ENCODE measurements around the gene SDHB. TPM values are rescaled to one million over a fixed set of nuclear protein-coding genes. Genes with fewer than 3 reads are reported as not detected.

The SDHB gene
- total and polyA plus RNA-seq, 2 of the 13 experiments (the other 11 are each of a cell fraction or from before 2014, with no cell fraction given), result 136 to 142 TPM

DNA sequence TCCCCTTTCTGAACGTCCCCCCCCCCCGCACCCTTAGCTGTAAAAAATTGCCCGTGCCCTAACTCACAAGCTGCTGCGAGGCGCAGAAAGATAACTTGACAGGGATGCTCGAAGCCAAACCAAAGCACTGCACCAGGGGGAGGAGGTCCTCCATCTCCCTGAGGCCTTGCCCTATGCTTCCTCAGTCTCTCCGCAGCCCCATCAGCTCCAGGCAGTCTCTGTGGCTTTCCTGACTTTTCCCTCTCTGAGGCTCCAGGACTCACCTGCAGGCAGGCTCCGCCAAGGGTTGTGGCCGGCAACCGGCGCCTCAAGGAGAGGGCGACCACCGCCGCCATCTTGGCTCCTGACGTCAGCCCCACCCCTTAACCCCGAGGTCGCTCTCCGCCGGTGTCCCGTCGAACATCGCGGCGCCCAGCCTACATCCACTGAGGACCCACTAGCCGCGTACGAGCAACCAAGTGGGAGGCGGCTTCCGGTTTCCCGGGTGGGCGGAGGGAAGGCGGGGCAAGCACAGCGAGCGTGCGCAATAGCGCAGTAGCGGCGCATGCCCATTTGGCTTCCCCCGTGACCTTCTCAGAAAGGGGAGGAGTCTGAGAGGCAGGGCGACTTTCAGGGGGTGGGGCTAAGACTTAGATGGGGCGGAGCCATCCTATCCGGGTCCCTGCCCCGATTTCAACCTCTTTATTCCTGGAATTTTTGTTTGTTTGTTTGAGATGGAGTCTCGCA is at the start of gene SDHB (continued):
- peak; percentile 97 for TF ChIP-seq YY1 (IDR thresholded peaks at IDR 0.05; ENCODE audit: insufficient read depth, insufficient replicate concordance, low read depth, low read length)
- TF ChIP-seq SP5 (CRISPR knock-in tag; IDR thresholded peaks at IDR 0.05; ENCODE audit: borderline replicate concordance, low read depth), result peak; percentile 68
- TF ChIP-seq SMAD3 (CRISPR knock-in tag; IDR thresholded peaks at IDR 0.05), result 0 out of 2 replicates have a peak, but pooled peaks have one; percentile 22
- peak; percentile 73 for TF ChIP-seq ELF3 (CRISPR knock-in tag; IDR thresholded peaks at IDR 0.05)
- no peak for TF ChIP-seq ZNF512 (CRISPR knock-in tag; IDR thresholded peaks at IDR 0.05)
- peak; percentile 79 for TF ChIP-seq HNRNPLL (IDR thresholded peaks at IDR 0.05; ENCODE audit: low read depth, low read length, poor library complexity, severe bottlenecking)
- TF ChIP-seq SP4 (CRISPR knock-in tag; IDR thresholded peaks at IDR 0.05), result peak; percentile 90
- peak; percentile 37; the same call in 1 of the 2 replicates for TF ChIP-seq ATF1 (CRISPR knock-in tag; IDR thresholded peaks at IDR 0.05)
- no peak for TF ChIP-seq NFIC (IDR thresholded peaks at IDR 0.05; ENCODE audit: low read length)
- TF ChIP-seq ZNF891 (CRISPR knock-in tag; IDR thresholded peaks at IDR 0.05), result 0 out of 2 replicates have a peak, but pooled peaks have one; percentile 43
- TF ChIP-seq RBFOX2 (IDR thresholded peaks at IDR 0.05; ENCODE audit: low read depth, low read length), result peak; percentile 78
- 0 out of 2 replicates have a peak, but pooled peaks have one; percentile 29 for TF ChIP-seq HES4 (CRISPR knock-in tag; IDR thresholded peaks at IDR 0.05; ENCODE audit: borderline replicate concordance)

DNA sequence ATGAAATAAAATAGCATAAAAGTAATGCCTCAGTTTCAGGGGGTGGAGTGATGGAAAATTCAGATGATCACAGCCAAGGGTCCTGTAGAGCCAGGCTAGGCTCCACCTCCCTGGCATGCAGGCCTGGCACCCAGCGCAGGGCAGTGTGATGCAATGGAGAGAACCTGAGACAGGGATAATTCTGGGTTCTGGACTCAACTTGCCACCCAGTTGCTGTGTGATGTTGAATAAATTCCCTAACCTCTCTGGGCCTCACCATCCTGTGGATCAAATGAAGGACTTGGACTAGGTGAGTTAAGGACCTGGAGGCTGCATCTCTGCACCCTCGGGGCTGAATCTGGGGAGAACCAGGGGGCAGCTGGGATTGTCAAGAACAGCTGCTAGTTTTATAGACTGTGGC is 48.4 kb upstream of the SDHB start:
- Histone ChIP-seq H3K4me1 (ENCODE audit: insufficient read depth, low read length) (peaks cover 16% of the 10 kb centered on the region), H3K4me3 (replicated peaks in 1 of 3; ENCODE audit: insufficient read depth in 1 of 3, low read depth in 2 of 3, low read length in 3 of 3) (no peak overlapping the region), H3K27ac (ENCODE audit: extremely low read length, insufficient read depth, low read length) (no peak overlapping the region), H2AFZ (ENCODE audit: low read length) (no peak overlapping the region), H3K9ac (ENCODE audit: insufficient read depth, low read depth, low read length) (no peak overlapping the region), H4K20me1 (ENCODE audit: insufficient read depth, low read length) (no peaks in the 10 kb centered on the region), H3K4me2 (ENCODE audit: low read depth, low read length) (no peak overlapping the region), H3K9me3 (ENCODE audit: low read length) (no peaks in the 10 kb centered on the region), H3K79me2 (ENCODE audit: insufficient read depth, low read length) (no peaks in the 10 kb centered on the region), H3K27me3 (ENCODE audit: control insufficient read depth in 1 of 2, insufficient read depth in 2 of 2, low read length in 2 of 2) (peaks cover 0 to 28% of the 10 kb centered on the region in 2 experiments; a peak in 2 of 5 replicates), H3K36me3 (replicated peaks in 1 of 2; ENCODE audit: control insufficient read depth in 1 of 2, insufficient read depth in 2 of 2, low read length in 2 of 2) (no peaks in the 10 kb centered on the region)
- no peak for ATAC-seq
- BruUV-seq (replicated peaks), result no TSS peak
- in situ Hi-C loops (cut with HindIII; ENCODE audit: extremely low pct_ligation_motif_present, low pct_unique_long_range_greater_than_20kb), result no loop called here
- DNase-seq (ENCODE audit: low spot score), result no peak
- CTCF ChIA-PET (ENCODE audit: low intra/inter-chr PET ratio, low total read pairs), result no interaction called here
- intact Hi-C loops (cut with micrococcal nuclease; ENCODE audit: unreplicated experiment), result no loop called here
- TF ChIP-seq ZNF768 (CRISPR knock-in tag; IDR thresholded peaks at IDR 0.05) (peak; percentile 89), ZNF496 (CRISPR knock-in tag; IDR thresholded peaks at IDR 0.05; ENCODE audit: insufficient replicate concordance) (no peak)
- FAIRE-seq, result no peak
- POLR2A ChIA-PET, result no interaction called here
- WGBS (ENCODE audit: low lambda C conversion rate), result 46% methylated on average over 2 of the region's 2 CpGs

Measured in HepG2 (cell line).